Inferior parietal cortex (tissue), 1 donor: Measurements from ENCODE around the gene TEAD1.

Source experiments
- DNase-seq: peaks from one replicate; pipeline ENCODE4 v3.0.0-alpha.2; 2016; ENCODE audit errors: extremely low spot score

Gene TEAD1

GRCh38 chr11:12673924-12674570, at the start of gene TEAD1:
Gene TEAD1 (plus strand): TSS chr11:12674421.
- DNase-seq, result peak; percentile 90

GRCh38 chr11:12624595-12624994, 49.6 kb upstream of the TEAD1 start:
- DNase-seq, result no peak

GRCh38 chr11:12625438-12626071, 48.7 kb upstream of the TEAD1 start:
- no peak for DNase-seq

- DNase-seq, result no peak
Measured at GRCh38 chr11:12626616-12627015, 47.6 kb upstream of the TEAD1 start.

GRCh38 chr11:12628314-12628713, 45.9 kb upstream of the TEAD1 start:
- no peak for DNase-seq

GRCh38 chr11:12629601-12630313, 44.5 kb upstream of the TEAD1 start:
- DNase-seq, result no peak

GRCh38 chr11:12631651-12632050, 42.6 kb upstream of the TEAD1 start:
- no peak for DNase-seq

GRCh38 chr11:12634329-12634728, 39.9 kb upstream of the TEAD1 start:
- no peak for DNase-seq

- no peak for DNase-seq
Measured at GRCh38 chr11:12636871-12637410, 37.3 kb upstream of the TEAD1 start.

GRCh38 chr11:12639388-12639787, 34.8 kb upstream of the TEAD1 start:
- no peak for DNase-seq

- no peak for DNase-seq
Measured at GRCh38 chr11:12640355-12640754, 33.9 kb upstream of the TEAD1 start.

- DNase-seq, result no peak
Measured at GRCh38 chr11:12640926-12641849, 33.0 kb upstream of the TEAD1 start.

- no peak for DNase-seq
Measured at GRCh38 chr11:12642040-12642439, 32.2 kb upstream of the TEAD1 start.

GRCh38 chr11:12642806-12643428, 31.3 kb upstream of the TEAD1 start:
- no peak for DNase-seq

- DNase-seq, result no peak
Measured at GRCh38 chr11:12646478-12646877, 27.7 kb upstream of the TEAD1 start.

GRCh38 chr11:12653729-12654128, 20.5 kb upstream of the TEAD1 start:
- no peak for DNase-seq

- DNase-seq, result no peak
Measured at GRCh38 chr11:12655842-12656241, 18.4 kb upstream of the TEAD1 start.

- DNase-seq, result no peak
Measured at GRCh38 chr11:12657336-12657735, 16.9 kb upstream of the TEAD1 start.

GRCh38 chr11:12657981-12658380, 16.2 kb upstream of the TEAD1 start:
- peak; percentile 20 for DNase-seq

GRCh38 chr11:12662101-12662689, 12.0 kb upstream of the TEAD1 start:
- DNase-seq, result no peak

GRCh38 chr11:12664385-12664784, 9.8 kb upstream of the TEAD1 start:
- no peak for DNase-seq
